NCI-H2107 treated with DMSO at 0.1 percent for 48 hours (cell line): Measurements from ENCODE around the gene ZFYVE28.
"Not testable (repeated sequence)": the region's sequence is repeated elsewhere in the genome, so short reads cannot be mapped to it uniquely, and the experiment has no call there.

Experiments used
- DNase-seq: peaks from one replicate; lab custom pipeline; 2025; ENCODE audit not compliant: unreplicated experiment; lab: John Stamatoyannopoulos, UW

Gene ZFYVE28

GRCh38 chr4:2417765-2418649, at the start of gene ZFYVE28:
Gene ZFYVE28, minus strand, starts transcription at chr4:2418645. Its CDS starts 322 bp downstream, at chr4:2418323.
- no peak for DNase-seq

GRCh38 chr4:2465544-2465943, 47.1 kb upstream of the ZFYVE28 start:
- DNase-seq, result not testable (repeated sequence)

GRCh38 chr4:2465032-2465431, 46.6 kb upstream of the ZFYVE28 start:
- no peak for DNase-seq

GRCh38 chr4:2462992-2463762, 44.7 kb upstream of the ZFYVE28 start:
- no peak for DNase-seq

GRCh38 chr4:2462218-2462991, 44.0 kb upstream of the ZFYVE28 start:
- DNase-seq, result peak; percentile 5

- no peak for DNase-seq
Measured at GRCh38 chr4:2461246-2461960, 43.0 kb upstream of the ZFYVE28 start.

GRCh38 chr4:2459589-2460349, 41.3 kb upstream of the ZFYVE28 start:
- no peak for DNase-seq

- DNase-seq, result no peak
Measured at GRCh38 chr4:2458546-2459491, 40.4 kb upstream of the ZFYVE28 start.

GRCh38 chr4:2457481-2458295, 39.2 kb upstream of the ZFYVE28 start:
- no peak for DNase-seq

GRCh38 chr4:2451821-2452785, 33.7 kb upstream of the ZFYVE28 start:
- DNase-seq, result no peak

GRCh38 chr4:2451036-2451520, 32.6 kb upstream of the ZFYVE28 start:
- DNase-seq, result no peak

- DNase-seq, result no peak
Measured at GRCh38 chr4:2450394-2451035, 32.1 kb upstream of the ZFYVE28 start.

GRCh38 chr4:2449511-2450392, 31.3 kb upstream of the ZFYVE28 start:
- no peak for DNase-seq

- no peak for DNase-seq
Measured at GRCh38 chr4:2449051-2449450, 30.6 kb upstream of the ZFYVE28 start.

GRCh38 chr4:2448589-2448988, 30.1 kb upstream of the ZFYVE28 start:
- DNase-seq, result no peak
